HG02571 (cell line): ENCODE data around the gene EARS2.
"Not testable (repeated sequence)": the region's sequence is repeated elsewhere in the genome, so short reads cannot be mapped to it uniquely, and the experiment has no call there.

ENCODE experiments used
- ATAC-seq: cut with Tn5 transposase; IDR thresholded peaks from one replicate; pipeline ENCODE4 v1.9.1; 2021; ENCODE audit warnings: mild to moderate bottlenecking, moderate library complexity; ENCODE audit not compliant: unreplicated experiment

EARS2 gene

GRCh38 chr16:23556881-23557778, at the start of gene EARS2, which contains the start of gene UBFD1:
Gene EARS2, minus strand, starts transcription at chr16:23557350. Its CDS starts 7 bp downstream, at chr16:23557343.
Gene UBFD1, plus strand, starts transcription at chr16:23557727. Its CDS starts 16 bp downstream, at chr16:23557743.
- ATAC-seq, result peak; percentile 92

- ATAC-seq, result no peak
Measured at GRCh38 chr16:23597003-23597756, 40.0 kb upstream of the EARS2 start.

- ATAC-seq, result peak; percentile 85
Measured at GRCh38 chr16:23595951-23596720, 39.0 kb upstream of the EARS2 start, which contains the start of gene NDUFAB1. Gene NDUFAB1, minus strand, starts transcription at chr16:23596316. Its CDS starts 26 bp downstream, at chr16:23596290.

GRCh38 chr16:23595246-23595950, 38.2 kb upstream of the EARS2 start:
- ATAC-seq, result no peak

GRCh38 chr16:23594186-23594585, 37.0 kb upstream of the EARS2 start:
- ATAC-seq, result no peak

- ATAC-seq, result no peak
Measured at GRCh38 chr16:23590181-23590580, 33.0 kb upstream of the EARS2 start.

GRCh38 chr16:23587726-23588125, 30.6 kb upstream of the EARS2 start:
- no peak for ATAC-seq

GRCh38 chr16:23584186-23585076, 27.3 kb upstream of the EARS2 start:
- no peak for ATAC-seq

- ATAC-seq, result not testable (repeated sequence)
Measured at GRCh38 chr16:23583271-23583670, 26.1 kb upstream of the EARS2 start.

GRCh38 chr16:23581764-23582163, 24.6 kb upstream of the EARS2 start:
- no peak for ATAC-seq

- no peak for ATAC-seq
Measured at GRCh38 chr16:23580391-23580790, 23.2 kb upstream of the EARS2 start.

GRCh38 chr16:23579371-23579770, 22.2 kb upstream of the EARS2 start:
- no peak for ATAC-seq

GRCh38 chr16:23578101-23578830, 21.1 kb upstream of the EARS2 start:
- ATAC-seq, result no peak

- ATAC-seq, result no peak
Measured at GRCh38 chr16:23577493-23577892, 20.3 kb upstream of the EARS2 start.

- ATAC-seq, result no peak
Measured at GRCh38 chr16:23575834-23576233, 18.7 kb upstream of the EARS2 start.

GRCh38 chr16:23573817-23574216, 16.7 kb upstream of the EARS2 start:
- ATAC-seq, result no peak

GRCh38 chr16:23572394-23572793, 15.2 kb upstream of the EARS2 start:
- ATAC-seq, result no peak

- ATAC-seq, result no peak
Measured at GRCh38 chr16:23571895-23572294, 14.7 kb upstream of the EARS2 start.
